Measurements from ENCODE around the gene ZIC1.

The ZIC1 gene

GRCh38 chr3:147412917-147413685, 3.9 kb downstream of the ZIC1 start:
- H3K4me1 ChIP-seq: no peaks in the 10 kb centered on the region
- no peak for TF ChIP-seq CTCF (IDR thresholded peaks at IDR 0.05; ENCODE audit: low read depth, low read length)
- H3K27me3 ChIP-seq: peaks cover 95% of the 10 kb centered on the region
- H3K36me3 ChIP-seq: no peaks in the 10 kb centered on the region
- peaks cover 5% of the 10 kb centered on the region; the same call in 1 of the 2 replicates for H3K9me3 ChIP-seq
- no peak for DNase-seq
- H3K4me3 ChIP-seq (ENCODE audit: low read depth, low read length): no peak overlapping the region; the same call in 1 of the 2 replicates

GRCh38 chr3:147413686-147414389, 4.7 kb downstream of the ZIC1 start:
- DNase-seq: no peak
- TF ChIP-seq CTCF (IDR thresholded peaks at IDR 0.05; ENCODE audit: low read depth, low read length): no peak
- Histone ChIP-seq H3K4me3 (ENCODE audit: low read depth, low read length) (no peak overlapping the region; the same call in 1 of the 2 replicates), H3K4me1 (no peaks in the 10 kb centered on the region), H3K9me3 (peaks cover 5% of the 10 kb centered on the region; the same call in 1 of the 2 replicates), H3K36me3 (no peaks in the 10 kb centered on the region), H3K27me3 (peaks cover 96% of the 10 kb centered on the region)

- peaks cover 97% of the 10 kb centered on the region for H3K27me3 ChIP-seq
- H3K36me3 ChIP-seq: no peaks in the 10 kb centered on the region
- no peaks in the 10 kb centered on the region for H3K4me1 ChIP-seq
- peaks cover 5% of the 10 kb centered on the region; the same call in 1 of the 2 replicates for H3K9me3 ChIP-seq
- DNase-seq: no peak
- H3K4me3 ChIP-seq (ENCODE audit: low read depth, low read length): no peak overlapping the region
- TF ChIP-seq CTCF (IDR thresholded peaks at IDR 0.05; ENCODE audit: low read depth, low read length): no peak
Observed at GRCh38 chr3:147414390-147415138, 5.4 kb downstream of the ZIC1 start.

GRCh38 chr3:147415286-147415685, 6.1 kb downstream of the ZIC1 start:
- no peak for DNase-seq
- Histone ChIP-seq H3K9me3 (peaks cover 2% of the 10 kb centered on the region; the same call in 1 of the 2 replicates), H3K4me3 (ENCODE audit: low read depth, low read length) (no peak overlapping the region), H3K4me1 (no peaks in the 10 kb centered on the region), H3K27me3 (peaks cover 98% of the 10 kb centered on the region), H3K36me3 (no peaks in the 10 kb centered on the region)
- TF ChIP-seq CTCF (IDR thresholded peaks at IDR 0.05; ENCODE audit: low read depth, low read length): no peak

- no peak for TF ChIP-seq CTCF (IDR thresholded peaks at IDR 0.05; ENCODE audit: low read depth, low read length)
- Histone ChIP-seq H3K4me3 (ENCODE audit: low read depth, low read length) (no peak overlapping the region), H3K4me1 (no peaks in the 10 kb centered on the region), H3K36me3 (no peaks in the 10 kb centered on the region), H3K27me3 (peaks cover 98% of the 10 kb centered on the region), H3K9me3 (no peaks in the 10 kb centered on the region)
- no peak for DNase-seq
Observed at GRCh38 chr3:147415874-147416273, 6.7 kb downstream of the ZIC1 start.

Data from BE2C (cell line).